Dendritic cell treated with granulocyte-macrophage colony-stimulating factor and Interleukin-4, amounts not matched to agents 40 ng/mL and 50 ng/mL, for 4 days (primary cell): ENCODE results near the gene SNX8.
"Not testable (repeated sequence)": the region's sequence is repeated elsewhere in the genome, so short reads cannot be mapped to it uniquely, and the experiment has no call there.

Experiments used
- H3K27ac Mint-ChIP-seq: one replicate; pipeline ENCODE4 v1.8.0; 2022; ENCODE audit warnings: mild to moderate bottlenecking, mixed read lengths
- H3K27me3 Mint-ChIP-seq: one replicate; pipeline ENCODE4 v1.8.0; 2022; ENCODE audit warnings: mild to moderate bottlenecking, mixed read lengths
- H3K36me3 Mint-ChIP-seq: one replicate; pipeline ENCODE4 v1.8.0; 2022; ENCODE audit warnings: low read depth, mixed read lengths
- H3K4me1 Mint-ChIP-seq: one replicate; pipeline ENCODE4 v1.8.0; 2022; ENCODE audit warnings: low read depth, mixed read lengths
- H3K4me3 Mint-ChIP-seq: one replicate; pipeline ENCODE4 v1.8.0; 2022; ENCODE audit warnings: mild to moderate bottlenecking, moderate library complexity, mixed read lengths
- H3K9me3 Mint-ChIP-seq: one replicate; pipeline ENCODE4 v1.8.0; 2022; ENCODE audit warnings: mixed read lengths
- intact Hi-C: fragments of 100-400 bp; cut with micrococcal nuclease; formaldehyde crosslinking; loops from one replicate; pipeline ENCODE4 v1.15.0; 2022

The SNX8 gene

DNA sequence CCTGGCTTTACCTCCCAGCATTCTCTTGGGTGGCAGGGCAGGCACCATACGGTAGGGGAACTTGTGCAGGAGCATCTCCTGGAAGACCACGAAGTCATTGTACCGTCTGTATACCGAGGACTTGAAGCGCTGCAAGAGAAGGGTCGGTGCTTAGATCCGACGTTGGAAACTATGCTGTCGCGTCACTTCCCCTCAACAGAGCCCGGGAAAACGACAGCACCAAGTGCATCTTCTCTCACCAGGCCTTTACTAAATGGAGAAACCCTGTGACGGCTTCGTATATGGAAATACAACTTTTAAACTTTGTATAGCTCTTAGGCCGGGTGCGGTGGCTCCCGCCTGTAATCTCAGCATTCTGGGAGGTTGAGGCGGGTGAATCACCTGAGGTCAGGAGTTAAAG, 39.1 kb downstream of the SNX8 start:
- H3K4me1 Mint-ChIP-seq, result peaks cover 3% of the 10 kb centered on the region
- H3K27me3 Mint-ChIP-seq, result no peaks in the 10 kb centered on the region
- no peaks in the 10 kb centered on the region for H3K9me3 Mint-ChIP-seq
- peaks cover 96% of the 10 kb centered on the region for H3K36me3 Mint-ChIP-seq
- H3K4me3 Mint-ChIP-seq, result no peak overlapping the region
- no peak overlapping the region for H3K27ac Mint-ChIP-seq
- intact Hi-C loops, result no loop called here

DNA sequence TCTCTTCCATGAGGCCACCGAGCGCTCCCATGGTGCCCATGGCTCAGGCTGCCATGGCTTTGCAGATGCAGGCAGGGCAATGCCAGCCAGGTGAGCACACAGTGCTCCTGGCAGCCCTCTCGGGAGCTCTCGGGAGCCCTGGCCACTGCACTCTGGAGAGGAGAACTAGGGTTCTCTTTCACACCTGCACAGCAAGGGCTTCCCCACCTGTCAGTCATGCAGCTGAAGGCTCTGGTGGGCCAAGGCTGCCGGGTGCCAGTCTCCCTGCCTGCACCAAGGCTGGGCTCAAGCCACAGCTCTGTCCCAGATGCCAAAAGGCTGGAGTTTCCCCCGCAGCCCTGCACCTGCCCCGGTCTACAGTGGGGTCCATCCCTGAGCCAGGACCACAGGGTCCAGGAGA, 39.6 kb downstream of the SNX8 start:
- H3K36me3 Mint-ChIP-seq, result peaks cover 96% of the 10 kb centered on the region
- intact Hi-C loops, result no loop called here
- H3K4me1 Mint-ChIP-seq, result no peaks in the 10 kb centered on the region
- H3K27ac Mint-ChIP-seq, result no peak overlapping the region
- H3K27me3 Mint-ChIP-seq, result no peaks in the 10 kb centered on the region
- H3K4me3 Mint-ChIP-seq, result no peak overlapping the region
- H3K9me3 Mint-ChIP-seq, result no peaks in the 10 kb centered on the region

DNA sequence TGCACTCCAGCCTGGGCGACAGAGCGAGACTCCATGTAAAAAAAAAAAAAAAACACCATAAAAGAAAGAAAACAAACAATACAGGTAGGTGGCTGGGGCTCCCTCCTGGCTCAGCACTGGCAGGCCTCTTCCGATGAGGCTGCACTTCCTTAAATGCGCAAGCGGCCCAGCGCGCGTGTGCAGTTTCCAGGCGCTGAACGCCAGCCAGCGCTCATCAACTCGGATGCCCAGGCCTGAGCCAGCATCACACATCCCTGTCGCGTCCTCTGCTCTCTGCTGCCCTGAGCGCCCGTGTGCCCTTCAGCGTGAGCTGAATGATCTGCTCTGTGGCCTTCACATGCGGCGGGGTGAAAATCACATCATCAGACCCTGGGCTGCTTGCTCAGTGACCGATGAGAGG, 40.4 kb downstream of the SNX8 start:
- Mint-ChIP-seq H3K36me3 (peaks cover 96% of the 10 kb centered on the region), H3K4me3 (no peak overlapping the region), H3K4me1 (no peaks in the 10 kb centered on the region), H3K9me3 (no peaks in the 10 kb centered on the region), H3K27me3 (no peaks in the 10 kb centered on the region), H3K27ac (no peak overlapping the region)
- intact Hi-C loops, result no loop called here

DNA sequence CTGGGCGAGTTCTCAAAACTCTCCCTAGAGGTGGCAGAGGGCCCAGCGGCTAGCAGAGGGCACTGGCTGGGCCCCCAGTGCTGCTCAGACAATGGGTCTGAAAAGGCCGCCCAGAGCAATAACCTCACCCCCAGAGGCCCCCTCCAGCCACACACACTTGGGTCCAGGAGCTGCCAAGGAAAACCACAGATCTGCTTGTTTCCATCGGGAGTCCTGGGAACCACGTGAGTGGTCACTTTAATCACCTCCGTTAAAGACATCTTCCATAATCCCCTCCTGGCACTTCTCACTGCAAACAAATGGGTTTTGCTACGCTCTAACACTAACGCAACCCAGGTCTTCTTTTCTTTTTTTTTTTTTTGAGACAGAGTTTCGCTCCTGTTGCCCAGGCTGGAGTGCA, 42.2 kb downstream of the SNX8 start:
- Mint-ChIP-seq H3K36me3 (peaks cover 82% of the 10 kb centered on the region), H3K4me3 (no peak overlapping the region), H3K9me3 (no peaks in the 10 kb centered on the region), H3K27ac (no peak overlapping the region), H3K27me3 (no peaks in the 10 kb centered on the region), H3K4me1 (no peaks in the 10 kb centered on the region)
- intact Hi-C loops, result no loop called here

DNA sequence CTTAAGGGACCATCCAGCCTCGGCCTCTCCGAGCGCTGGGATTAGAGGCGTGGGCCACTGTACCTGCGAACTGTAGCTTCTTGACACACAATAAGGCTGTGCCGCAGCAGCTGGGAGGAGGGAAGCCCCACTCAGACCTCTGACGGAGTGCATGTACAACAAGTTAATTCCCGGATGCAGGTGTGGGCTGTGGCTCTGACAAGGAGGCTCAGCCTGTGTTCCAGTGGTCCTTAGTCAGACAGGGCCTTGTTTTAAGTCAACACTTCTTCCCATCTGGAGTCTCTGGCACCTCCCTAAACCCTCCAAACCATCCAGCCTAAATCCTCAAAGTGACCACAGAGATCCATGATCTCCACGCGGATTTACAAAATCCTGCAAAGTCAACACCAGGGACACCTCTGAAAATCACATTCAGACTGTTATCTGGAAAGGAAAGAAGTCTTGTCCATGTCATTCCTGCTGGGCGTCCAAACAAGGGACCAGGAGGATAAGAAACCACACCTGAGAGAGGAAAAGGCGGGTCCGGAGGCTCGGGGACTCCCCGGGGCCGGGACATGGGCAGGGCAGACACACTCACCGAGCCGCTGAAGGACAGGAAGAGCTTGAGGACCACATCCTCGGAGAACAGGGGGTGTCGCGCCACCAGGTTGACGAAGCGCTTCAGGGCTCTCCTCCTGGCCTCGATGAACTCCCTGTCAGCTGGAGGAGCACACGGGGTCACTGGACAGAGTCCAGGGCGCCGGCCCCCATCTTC, 42.8 kb downstream of the SNX8 start:
- intact Hi-C loops, result no loop called here
- Mint-ChIP-seq H3K4me1 (no peaks in the 10 kb centered on the region), H3K9me3 (no peaks in the 10 kb centered on the region), H3K36me3 (peaks cover 82% of the 10 kb centered on the region), H3K4me3 (no peak overlapping the region), H3K27me3 (no peaks in the 10 kb centered on the region), H3K27ac (no peak overlapping the region)

DNA sequence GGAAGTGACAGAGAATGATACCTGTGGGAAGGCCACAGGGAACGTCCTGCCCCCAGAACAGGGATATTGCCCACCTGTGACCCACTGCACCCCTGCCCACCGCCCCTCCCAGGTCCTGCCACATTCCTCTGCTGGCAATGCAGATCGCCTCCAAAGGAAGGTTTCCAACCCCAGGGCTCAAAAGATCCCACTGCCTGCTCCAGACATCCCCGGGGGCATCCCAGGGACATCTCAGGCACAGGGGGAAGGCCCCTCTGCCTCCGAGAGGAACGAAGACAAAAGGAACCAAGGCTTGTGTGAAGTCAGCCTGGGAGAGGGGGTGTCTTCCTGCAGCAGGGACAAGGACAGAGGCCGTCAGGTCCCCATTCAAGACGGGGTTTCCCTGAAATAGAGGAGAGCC, 43.7 kb downstream of the SNX8 start:
- intact Hi-C loops, result no loop called here
- no peak overlapping the region for H3K27ac Mint-ChIP-seq
- no peaks in the 10 kb centered on the region for H3K27me3 Mint-ChIP-seq
- peaks cover 82% of the 10 kb centered on the region for H3K36me3 Mint-ChIP-seq
- no peak overlapping the region for H3K4me3 Mint-ChIP-seq
- peaks cover under 1% of the 10 kb centered on the region for H3K4me1 Mint-ChIP-seq
- H3K9me3 Mint-ChIP-seq, result no peaks in the 10 kb centered on the region

DNA sequence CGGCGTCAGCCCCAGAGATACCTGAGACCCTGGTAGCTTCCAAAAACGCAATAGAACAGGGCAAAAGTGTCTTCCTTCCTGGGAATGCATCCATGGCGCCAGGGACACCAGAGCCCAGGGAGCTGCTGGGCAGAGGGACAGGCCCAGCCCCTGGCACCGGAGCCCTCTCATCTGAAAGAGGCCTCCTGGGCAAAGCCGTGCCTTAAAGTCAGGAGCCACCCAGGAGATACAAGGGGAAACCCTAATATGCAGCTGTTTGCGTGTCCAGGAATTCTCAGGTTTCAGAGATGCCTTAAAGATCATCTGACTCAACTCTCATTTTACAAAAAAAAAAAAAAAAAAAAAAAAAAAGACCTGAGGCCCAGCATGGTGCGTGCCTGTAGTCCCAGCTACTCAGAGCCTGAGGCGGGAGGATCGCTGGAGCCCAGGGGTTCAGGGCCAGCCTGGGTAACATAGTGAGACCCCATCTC, 44.2 kb downstream of the SNX8 start:
- H3K36me3 Mint-ChIP-seq, result peaks cover 82% of the 10 kb centered on the region
- H3K27ac Mint-ChIP-seq, result no peak overlapping the region
- intact Hi-C loops, result no loop called here
- H3K9me3 Mint-ChIP-seq, result no peaks in the 10 kb centered on the region
- H3K4me1 Mint-ChIP-seq, result peaks cover 5% of the 10 kb centered on the region
- H3K27me3 Mint-ChIP-seq, result no peaks in the 10 kb centered on the region
- H3K4me3 Mint-ChIP-seq, result no peak overlapping the region

DNA sequence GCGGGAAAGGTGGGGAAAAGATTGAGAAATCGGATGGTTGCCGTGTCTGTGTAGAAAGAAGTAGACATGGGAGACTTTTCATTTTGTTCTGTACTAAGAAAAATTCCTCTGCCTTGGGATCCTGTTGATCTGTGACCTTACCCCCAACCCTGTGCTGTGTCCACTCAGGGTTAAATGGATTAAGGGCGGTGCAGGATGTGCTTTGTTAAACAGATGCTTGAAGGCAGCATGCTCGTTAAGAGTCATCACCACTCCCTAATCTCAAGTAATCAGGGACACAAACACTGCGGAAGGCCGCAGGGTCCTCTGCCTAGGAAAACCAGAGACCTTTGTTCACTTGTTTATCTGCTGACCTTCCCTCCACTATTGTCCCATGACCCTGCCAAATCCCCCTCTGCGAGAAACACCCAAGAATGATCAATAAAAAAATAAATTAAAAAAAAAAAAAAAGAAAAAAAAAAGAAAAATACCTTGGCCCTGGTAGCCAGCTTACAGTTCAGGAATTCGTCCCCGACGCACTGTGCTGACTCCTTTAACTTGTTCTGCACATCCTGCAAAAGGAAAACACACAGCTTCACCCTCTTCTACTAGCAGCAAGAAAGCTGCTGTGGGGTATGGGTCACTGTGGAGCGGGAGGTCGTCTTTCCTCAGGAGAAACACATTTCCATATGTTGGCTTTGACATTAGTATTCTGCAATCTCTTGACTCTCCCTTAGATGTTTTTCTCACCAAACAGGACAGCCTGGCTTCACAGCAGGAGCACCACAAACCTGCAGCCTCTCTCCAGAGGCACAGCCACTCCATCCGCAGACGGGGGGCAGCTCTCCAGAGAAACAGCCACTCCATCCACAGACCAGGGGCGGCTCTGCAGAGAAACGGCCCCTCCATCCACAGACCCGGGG, 44.9 kb downstream of the SNX8 start:
- H3K4me3 Mint-ChIP-seq, H3K27me3 Mint-ChIP-seq, intact Hi-C loops, H3K27ac Mint-ChIP-seq, H3K9me3 Mint-ChIP-seq: not testable (repeated sequence)
- H3K36me3 Mint-ChIP-seq, result peaks cover 82% of the 10 kb centered on the region
- H3K4me1 Mint-ChIP-seq, result peaks cover 12% of the 10 kb centered on the region

DNA sequence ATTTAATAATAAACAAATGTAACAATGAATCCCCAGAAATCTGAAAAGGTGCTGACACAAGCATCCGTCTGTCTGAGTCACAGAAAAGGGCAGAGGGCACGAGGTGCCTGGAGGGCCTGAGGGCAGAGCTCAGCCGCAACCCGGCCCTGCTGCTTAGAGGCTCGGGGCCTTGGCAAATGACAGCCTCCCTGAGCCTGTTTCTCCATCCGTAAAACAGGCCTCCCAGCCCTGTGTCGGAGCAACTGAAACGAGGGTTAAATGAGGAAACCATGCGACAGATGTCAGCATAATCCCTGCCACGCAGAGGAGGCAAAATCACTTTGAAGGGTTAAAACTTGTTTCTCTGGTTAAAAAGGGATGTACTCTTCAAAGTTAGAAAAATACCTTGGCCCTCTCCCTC, 47.3 kb downstream of the SNX8 start:
- no peak overlapping the region for H3K4me3 Mint-ChIP-seq
- intact Hi-C loops, result no loop called here
- peaks cover 82% of the 10 kb centered on the region for H3K36me3 Mint-ChIP-seq
- H3K27me3 Mint-ChIP-seq, result no peaks in the 10 kb centered on the region
- H3K4me1 Mint-ChIP-seq, result peaks cover 30% of the 10 kb centered on the region
- no peak overlapping the region for H3K27ac Mint-ChIP-seq
- no peaks in the 10 kb centered on the region for H3K9me3 Mint-ChIP-seq

DNA sequence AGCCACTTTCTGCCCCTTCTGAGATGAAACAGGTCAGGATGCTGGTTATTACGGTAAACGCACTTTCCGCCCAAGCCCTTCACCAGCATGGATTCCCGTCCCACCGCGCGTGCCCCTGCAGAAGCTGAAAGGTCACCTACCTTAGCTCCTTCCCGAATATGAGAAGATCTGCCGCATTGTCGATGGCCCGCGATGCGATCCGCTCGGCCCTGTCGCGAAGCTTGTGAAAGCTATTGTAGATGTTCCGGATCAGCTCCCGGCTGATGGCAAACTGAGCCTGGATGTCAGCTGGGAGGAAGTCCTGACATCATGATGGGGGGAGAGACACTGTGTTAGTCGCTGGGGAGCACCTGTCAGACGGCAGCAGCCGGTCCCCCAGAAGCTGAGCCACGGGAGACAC, 50.1 kb downstream of the SNX8 start:
- intact Hi-C loops, result no loop called here
- Mint-ChIP-seq H3K4me1 (peaks cover 51% of the 10 kb centered on the region), H3K36me3 (peaks cover 82% of the 10 kb centered on the region), H3K27ac (peak overlapping the region; percentile 81), H3K9me3 (no peaks in the 10 kb centered on the region), H3K27me3 (no peaks in the 10 kb centered on the region), H3K4me3 (no peak overlapping the region)

DNA sequence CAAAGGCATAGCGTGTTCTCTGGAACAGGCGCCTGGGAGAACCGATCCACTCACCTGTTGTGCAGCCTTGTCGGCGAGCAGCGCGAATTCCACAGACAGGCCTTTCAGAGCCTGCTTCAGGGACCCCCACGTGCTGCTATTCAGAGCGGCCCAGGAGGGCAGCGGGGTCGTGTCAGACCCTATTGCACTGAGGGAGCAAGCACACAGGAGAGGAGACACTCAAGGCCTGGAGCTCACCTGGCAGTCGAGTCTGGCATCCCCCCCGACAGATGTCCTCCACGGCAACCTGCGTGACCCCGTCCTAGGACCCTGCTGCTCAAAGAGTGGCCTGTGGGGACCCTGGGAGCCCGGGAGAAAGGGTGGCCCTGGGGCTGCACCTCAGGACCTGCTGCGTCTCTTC, 51.1 kb downstream of the SNX8 start:
- Mint-ChIP-seq H3K27ac (peak overlapping the region; percentile 81), H3K27me3 (no peaks in the 10 kb centered on the region), H3K36me3 (peaks cover 90% of the 10 kb centered on the region), H3K4me1 (peaks cover 54% of the 10 kb centered on the region), H3K4me3 (no peak overlapping the region), H3K9me3 (no peaks in the 10 kb centered on the region)
- intact Hi-C loops, result no loop called here

DNA sequence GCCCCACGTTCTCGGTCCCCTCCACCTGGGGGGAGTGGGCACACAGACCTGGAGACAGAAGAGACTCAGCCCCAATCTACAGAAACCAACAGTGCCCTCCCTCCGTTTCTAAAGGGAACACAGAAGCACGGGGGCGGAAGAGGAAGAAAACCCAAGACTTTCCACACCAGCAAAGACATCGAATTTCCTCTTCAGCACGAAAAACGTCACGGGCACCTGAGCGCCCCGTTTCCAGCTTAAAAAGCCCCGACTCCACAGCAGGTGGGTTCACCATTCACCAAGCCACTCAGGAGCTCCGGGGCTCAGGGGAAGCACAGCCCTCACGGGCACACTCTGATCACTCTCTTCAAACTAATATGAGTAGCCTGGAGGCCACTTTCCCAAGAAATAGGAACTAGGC, 52.6 kb downstream of the SNX8 start:
- peak overlapping the region; percentile 81 for H3K27ac Mint-ChIP-seq

DNA sequence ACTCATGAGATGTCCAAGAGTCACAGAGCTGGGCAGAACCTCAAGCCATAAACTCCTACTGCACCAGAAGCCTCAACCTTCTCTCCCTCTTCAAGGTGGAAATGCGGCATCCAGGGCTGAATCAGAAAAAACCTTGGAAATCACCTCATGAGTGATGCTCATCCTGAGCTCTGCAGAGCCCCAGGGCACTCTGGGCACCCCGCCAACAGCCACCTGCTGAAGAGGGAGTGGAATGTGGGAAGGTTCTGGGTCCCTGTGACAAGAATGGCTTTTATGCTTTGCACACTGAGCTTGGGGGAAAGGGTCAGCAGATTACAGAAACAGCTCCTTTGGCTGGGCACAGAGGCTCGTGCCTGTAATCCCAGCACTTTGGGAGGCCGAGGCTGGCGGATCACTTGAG, 53.4 kb downstream of the SNX8 start:
- H3K4me3 Mint-ChIP-seq, result no peak overlapping the region
- intact Hi-C loops, result no loop called here
- peaks cover 73% of the 10 kb centered on the region for H3K4me1 Mint-ChIP-seq
- no peak overlapping the region for H3K27ac Mint-ChIP-seq
- peaks cover 100% of the 10 kb centered on the region for H3K36me3 Mint-ChIP-seq
- H3K9me3 Mint-ChIP-seq, result no peaks in the 10 kb centered on the region
- H3K27me3 Mint-ChIP-seq, result no peaks in the 10 kb centered on the region

More for the DNA sequence above, 52.6 kb downstream of the SNX8 start:
- Mint-ChIP-seq H3K27me3 (no peaks in the 10 kb centered on the region), H3K4me1 (peaks cover 65% of the 10 kb centered on the region), H3K4me3 (peak overlapping the region; percentile 57), H3K36me3 (peaks cover 100% of the 10 kb centered on the region), H3K9me3 (no peaks in the 10 kb centered on the region)
- intact Hi-C loops, result no loop called here

DNA sequence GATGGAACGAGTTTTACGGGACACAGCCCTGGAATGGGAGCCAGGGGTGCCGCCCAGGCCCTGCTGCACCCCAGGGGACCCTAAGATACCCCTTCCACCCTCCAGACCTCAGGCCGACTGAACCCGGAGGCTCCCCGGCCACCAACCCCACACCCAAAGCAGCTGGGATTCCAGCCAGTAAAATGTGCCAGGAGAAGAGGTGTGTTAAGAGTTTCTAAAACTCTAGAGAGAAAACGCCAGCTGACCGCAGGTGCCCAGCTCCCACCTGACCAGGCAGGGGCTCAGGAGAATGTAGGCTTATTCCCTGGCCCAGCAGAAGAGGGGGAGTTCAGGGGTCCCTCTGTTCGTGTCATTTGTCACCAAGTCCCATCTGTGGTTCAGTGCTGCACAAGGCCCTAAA, 54.8 kb downstream of the SNX8 start:
- H3K27me3 Mint-ChIP-seq, result no peaks in the 10 kb centered on the region
- peaks cover 100% of the 10 kb centered on the region for H3K36me3 Mint-ChIP-seq
- H3K4me3 Mint-ChIP-seq, result no peak overlapping the region
- H3K27ac Mint-ChIP-seq, result peak overlapping the region; percentile 4
- H3K9me3 Mint-ChIP-seq, result no peaks in the 10 kb centered on the region
- H3K4me1 Mint-ChIP-seq, result peaks cover 75% of the 10 kb centered on the region
- intact Hi-C loops, result no loop called here
